Measurements from ENCODE around the gene BHLHE23. TPM values are rescaled to one million over a fixed set of nuclear protein-coding genes. Genes with fewer than 3 reads are reported as not detected.

Gene BHLHE23
- total RNA-seq, 1 donor from 2014 or later = not detected

DNA sequence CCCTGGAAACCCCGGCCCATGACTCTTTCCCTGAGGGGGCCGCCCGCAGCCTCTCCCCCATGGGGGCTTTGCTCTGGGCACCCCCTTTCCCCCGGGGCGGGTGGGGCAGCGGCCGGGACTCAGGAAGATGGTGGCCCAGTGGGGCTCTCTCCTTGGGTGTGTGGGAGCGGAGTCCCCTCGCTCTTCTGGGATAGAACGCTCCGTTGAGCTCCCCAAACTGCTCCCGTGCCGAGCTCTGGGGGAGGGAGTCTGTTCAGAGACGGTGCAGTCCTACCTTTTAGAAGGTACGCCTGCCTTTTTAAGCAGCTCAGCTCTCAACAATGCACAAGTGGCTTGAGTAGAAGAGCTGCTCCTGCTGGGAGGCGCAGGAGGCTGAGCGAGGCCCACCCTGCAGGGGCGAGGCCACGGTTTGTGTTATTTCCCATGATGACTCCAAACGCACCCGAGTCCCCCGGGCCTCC lies 21.7 kb upstream of the BHLHE23 start:
- intact Hi-C loops (cut with DNase I) = no loop called here
- H3K36me3 ChIP-seq = no peaks in the 10 kb centered on the region
- H3K27ac ChIP-seq = no peak overlapping the region
- no peaks in the 10 kb centered on the region for H3K4me1 ChIP-seq
- no peaks in the 10 kb centered on the region for H3K27me3 ChIP-seq
- H3K4me3 ChIP-seq = no peak overlapping the region
- no peaks in the 10 kb centered on the region for H3K9me3 ChIP-seq
- TF ChIP-seq POLR2AphosphoS5 (IDR thresholded peaks at IDR 0.05; ENCODE audit: insufficient read depth in 1 of 2, low read depth in 1 of 2) (no peak), POLR2A (IDR thresholded peaks at IDR 0.05) (no peak)
- TF ChIP-seq, protein P1, sequence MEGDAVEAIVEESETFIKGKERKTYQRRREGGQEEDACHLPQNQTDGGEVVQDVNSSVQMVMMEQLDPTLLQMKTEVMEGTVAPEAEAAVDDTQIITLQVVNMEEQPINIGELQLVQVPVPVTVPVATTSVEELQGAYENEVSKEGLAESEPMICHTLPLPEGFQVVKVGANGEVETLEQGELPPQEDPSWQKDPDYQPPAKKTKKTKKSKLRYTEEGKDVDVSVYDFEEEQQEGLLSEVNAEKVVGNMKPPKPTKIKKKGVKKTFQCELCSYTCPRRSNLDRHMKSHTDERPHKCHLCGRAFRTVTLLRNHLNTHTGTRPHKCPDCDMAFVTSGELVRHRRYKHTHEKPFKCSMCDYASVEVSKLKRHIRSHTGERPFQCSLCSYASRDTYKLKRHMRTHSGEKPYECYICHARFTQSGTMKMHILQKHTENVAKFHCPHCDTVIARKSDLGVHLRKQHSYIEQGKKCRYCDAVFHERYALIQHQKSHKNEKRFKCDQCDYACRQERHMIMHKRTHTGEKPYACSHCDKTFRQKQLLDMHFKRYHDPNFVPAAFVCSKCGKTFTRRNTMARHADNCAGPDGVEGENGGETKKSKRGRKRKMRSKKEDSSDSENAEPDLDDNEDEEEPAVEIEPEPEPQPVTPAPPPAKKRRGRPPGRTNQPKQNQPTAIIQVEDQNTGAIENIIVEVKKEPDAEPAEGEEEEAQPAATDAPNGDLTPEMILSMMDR (IDR thresholded peaks at IDR 0.05) = no peak
- no peak for DNase-seq (ENCODE audit: extremely low spot score in 2 of 2)

DNA sequence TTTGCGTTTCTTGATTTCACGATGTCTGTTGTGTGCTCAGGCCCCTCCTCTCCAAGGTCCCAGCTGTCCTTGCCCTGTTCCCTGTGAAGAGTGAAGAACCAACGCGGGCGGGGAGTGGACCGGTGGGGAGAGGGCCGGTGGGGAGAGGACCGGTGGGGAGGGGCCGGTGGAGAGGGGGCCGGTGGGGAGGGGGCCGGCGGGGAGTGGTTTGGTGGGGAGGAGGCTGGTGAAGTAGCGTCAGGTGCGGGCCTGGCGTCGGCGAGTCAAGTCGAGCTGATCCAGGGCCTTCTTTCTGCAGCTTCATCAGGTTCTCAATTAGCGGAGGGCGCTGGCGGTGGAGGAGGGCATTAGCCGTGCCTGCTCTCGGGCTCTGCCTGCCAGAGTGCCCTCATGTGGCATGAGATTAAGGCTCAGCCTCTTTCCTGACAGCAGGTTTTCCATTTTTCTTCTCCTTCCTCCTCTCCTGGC lies 21.2 kb upstream of the BHLHE23 start:
- TF ChIP-seq, protein P1 (IDR thresholded peaks at IDR 0.05) = no peak
- no peak for TF ChIP-seq POLR2A (IDR thresholded peaks at IDR 0.05)
- no peak for TF ChIP-seq POLR2AphosphoS5 (IDR thresholded peaks at IDR 0.05; ENCODE audit: insufficient read depth in 1 of 2, low read depth in 1 of 2)
- Histone ChIP-seq H3K9me3 (no peaks in the 10 kb centered on the region), H3K4me3 (no peak overlapping the region), H3K4me1 (no peaks in the 10 kb centered on the region), H3K27ac (no peak overlapping the region), H3K36me3 (no peaks in the 10 kb centered on the region), H3K27me3 (no peaks in the 10 kb centered on the region)
- intact Hi-C loops (cut with DNase I) = no loop called here
- DNase-seq (ENCODE audit: extremely low spot score in 2 of 2) = no peak

DNA sequence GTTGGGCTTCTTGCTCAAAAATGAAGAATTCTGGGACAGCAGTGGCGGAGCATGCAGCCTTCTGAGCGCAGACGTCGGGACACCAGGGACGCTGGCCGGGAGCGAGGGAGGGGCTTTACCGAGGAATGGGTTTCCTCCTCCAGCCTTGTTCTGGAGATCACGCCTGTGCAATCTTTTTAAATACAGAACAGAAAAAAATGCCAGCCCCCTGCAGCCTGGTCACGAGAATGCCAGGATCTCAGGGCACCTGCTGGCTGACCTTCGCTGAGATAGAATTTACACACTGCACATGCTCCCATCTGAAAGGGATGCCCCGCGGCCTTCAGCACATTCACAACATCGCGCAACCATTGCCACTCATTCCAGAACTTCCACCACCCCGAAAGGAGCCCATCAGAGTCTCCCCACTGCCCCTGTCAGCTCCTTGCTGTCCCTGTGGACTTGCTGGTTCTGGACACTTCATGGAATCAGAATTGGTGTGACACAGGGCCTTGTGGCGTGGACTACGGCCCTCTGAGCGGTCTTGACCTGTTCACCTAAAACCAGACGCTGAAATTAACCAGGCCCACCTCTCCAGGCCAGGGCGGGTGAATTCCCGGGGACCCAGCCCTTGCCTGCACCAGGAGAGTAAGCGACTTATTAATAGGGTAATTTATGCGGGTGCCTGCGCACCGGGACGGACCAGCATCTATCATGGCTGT lies 20.6 kb upstream of the BHLHE23 start:
- no peaks in the 10 kb centered on the region for H3K4me1 ChIP-seq
- intact Hi-C loops (cut with DNase I) = no loop called here
- no peak for DNase-seq (ENCODE audit: extremely low spot score in 2 of 2)
- no peaks in the 10 kb centered on the region for H3K27me3 ChIP-seq
- H3K27ac ChIP-seq = no peak overlapping the region
- TF ChIP-seq POLR2A (IDR thresholded peaks at IDR 0.05) (no peak), POLR2AphosphoS5 (IDR thresholded peaks at IDR 0.05; ENCODE audit: insufficient read depth in 1 of 2, low read depth in 1 of 2) (no peak)
- TF ChIP-seq, protein P1 (IDR thresholded peaks at IDR 0.05) = no peak
- no peak overlapping the region for H3K4me3 ChIP-seq
- H3K36me3 ChIP-seq = no peaks in the 10 kb centered on the region
- no peaks in the 10 kb centered on the region for H3K9me3 ChIP-seq

DNA sequence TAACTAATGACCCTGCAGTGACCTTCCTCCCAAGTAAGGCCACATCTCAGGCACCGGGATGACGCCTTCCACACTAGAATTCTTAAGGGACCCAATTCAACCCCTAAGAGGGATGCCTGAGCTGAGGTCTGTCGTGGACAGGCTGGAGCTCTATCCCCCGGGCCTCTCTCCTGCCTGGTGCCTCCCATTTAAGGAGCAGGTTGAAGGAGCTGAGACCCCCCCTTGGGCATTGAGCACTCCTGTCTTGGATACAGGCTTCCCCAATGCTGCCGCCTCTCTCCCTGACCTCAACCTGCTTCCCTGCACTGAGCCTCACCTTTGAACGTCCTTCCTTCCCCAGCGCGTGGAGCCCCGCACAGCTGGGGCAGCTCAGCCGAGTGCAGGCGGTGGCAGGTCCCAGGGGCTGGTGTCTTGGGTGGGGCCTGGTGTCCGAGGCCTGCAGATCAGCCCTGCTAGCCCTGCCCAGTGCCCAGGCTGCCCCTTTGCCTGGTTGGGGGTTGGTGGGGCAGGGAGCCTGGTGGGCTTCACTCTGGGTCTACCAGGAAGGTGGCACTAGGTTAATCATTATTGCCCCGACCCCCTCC lies 19.9 kb upstream of the BHLHE23 start:
- TF ChIP-seq POLR2AphosphoS5 (IDR thresholded peaks at IDR 0.05; ENCODE audit: insufficient read depth in 1 of 2, low read depth in 1 of 2) = no peak
- TF ChIP-seq, protein P1 (IDR thresholded peaks at IDR 0.05) = no peak
- no peak for TF ChIP-seq POLR2A (IDR thresholded peaks at IDR 0.05)
- H3K27me3 ChIP-seq = no peaks in the 10 kb centered on the region
- no peak for DNase-seq (ENCODE audit: extremely low spot score in 2 of 2)
- no peak overlapping the region for H3K27ac ChIP-seq
- no peak overlapping the region for H3K4me3 ChIP-seq
- no peaks in the 10 kb centered on the region for H3K36me3 ChIP-seq
- H3K9me3 ChIP-seq = no peaks in the 10 kb centered on the region
- intact Hi-C loops (cut with DNase I) = no loop called here
- H3K4me1 ChIP-seq = no peaks in the 10 kb centered on the region

Data from vagina (tissue), 2 donors.